ENCODE data around the gene FOCAD.

The FOCAD gene

DNA sequence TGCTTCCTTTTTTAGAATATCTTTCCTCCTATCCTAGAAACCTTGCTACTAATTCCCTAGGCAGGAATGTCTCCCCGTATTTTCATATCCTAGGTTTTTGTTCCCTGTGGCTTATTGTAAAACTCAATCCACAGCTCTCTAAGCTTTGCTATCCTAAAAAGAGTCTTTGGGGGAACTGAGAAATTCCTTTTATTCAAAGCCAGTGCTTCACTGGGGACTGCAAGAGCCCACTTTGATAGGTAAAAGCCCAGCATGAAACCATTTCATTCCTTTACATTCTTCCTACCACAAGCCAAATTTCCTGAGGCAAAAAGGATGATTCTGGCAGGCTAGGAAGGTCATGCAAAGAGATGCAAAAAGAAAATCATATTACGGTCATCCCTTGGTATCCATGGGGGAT, 353.2 kb downstream of the FOCAD start:
- Histone ChIP-seq H3K27me3 (ENCODE audit: control insufficient read depth, insufficient read depth, low read length) (peaks cover 8% of the 10 kb centered on the region), H3K36me3 (ENCODE audit: control insufficient read depth, low read depth, low read length) (no peaks in the 10 kb centered on the region), H3K9ac (ENCODE audit: low read length) (no peak overlapping the region), H3K4me1 (ENCODE audit: control insufficient read depth, low read depth, low read length) (peaks cover 11% of the 10 kb centered on the region), H3K9me3 (ENCODE audit: control insufficient read depth, low read depth, low read length) (no peaks in the 10 kb centered on the region), H3K27ac (ENCODE audit: low read length) (no peak overlapping the region), H3K4me3 (ENCODE audit: low read length) (no peak overlapping the region)

DNA sequence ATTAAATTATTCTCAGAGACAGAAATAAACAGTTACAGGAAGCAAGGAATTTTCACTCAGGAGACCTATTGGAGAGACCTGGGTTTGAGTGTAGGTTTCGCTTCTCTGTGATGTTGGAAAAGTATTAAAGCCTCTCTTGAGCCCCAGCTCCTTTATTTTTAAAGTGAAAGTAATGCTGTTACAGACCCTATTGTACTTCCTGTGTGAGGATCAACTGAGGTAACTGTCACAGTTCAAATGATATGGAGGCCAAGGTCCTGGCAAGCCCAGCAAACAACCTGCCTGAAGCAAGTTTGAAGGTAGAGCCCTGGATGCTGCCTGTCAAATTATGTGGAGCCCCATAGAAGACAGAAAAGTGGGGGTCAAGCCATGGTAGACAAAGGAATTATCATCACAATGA, 355.2 kb downstream of the FOCAD start:
- no peak overlapping the region for H3K4me3 ChIP-seq (ENCODE audit: low read length)
- no peak overlapping the region for H3K9ac ChIP-seq (ENCODE audit: low read length)
- H3K27me3 ChIP-seq (ENCODE audit: control insufficient read depth, insufficient read depth, low read length) = no peaks in the 10 kb centered on the region
- H3K4me1 ChIP-seq (ENCODE audit: control insufficient read depth, low read depth, low read length) = peaks cover 11% of the 10 kb centered on the region
- no peaks in the 10 kb centered on the region for H3K9me3 ChIP-seq (ENCODE audit: control insufficient read depth, low read depth, low read length)
- no peaks in the 10 kb centered on the region for H3K36me3 ChIP-seq (ENCODE audit: control insufficient read depth, low read depth, low read length)
- H3K27ac ChIP-seq (ENCODE audit: low read length) = no peak overlapping the region

DNA sequence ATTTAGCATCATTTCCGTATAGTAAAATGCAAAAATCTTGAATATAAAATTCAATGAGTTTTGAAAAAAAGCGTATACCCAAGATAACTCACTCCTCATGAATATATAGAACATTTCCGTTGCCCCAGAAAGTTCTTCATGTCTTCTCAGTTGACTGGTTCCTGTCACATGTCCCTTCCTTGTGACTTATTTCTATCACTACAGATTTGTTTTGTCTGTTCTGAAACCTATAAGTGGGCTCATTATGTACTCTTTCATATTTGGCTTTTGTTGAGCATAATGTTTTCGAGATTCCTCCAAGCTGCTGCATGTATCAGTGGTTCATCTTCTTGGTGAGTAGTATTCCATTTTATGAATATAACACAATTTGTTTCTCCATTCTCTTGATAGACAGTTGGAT, 358.4 kb downstream of the FOCAD start:
- Histone ChIP-seq H3K4me3 (ENCODE audit: low read length) (no peak overlapping the region), H3K9ac (ENCODE audit: low read length) (no peak overlapping the region), H3K27ac (ENCODE audit: low read length) (no peak overlapping the region), H3K4me1 (ENCODE audit: control insufficient read depth, low read depth, low read length) (peaks cover under 1% of the 10 kb centered on the region), H3K27me3 (ENCODE audit: control insufficient read depth, insufficient read depth, low read length) (no peaks in the 10 kb centered on the region), H3K36me3 (ENCODE audit: control insufficient read depth, low read depth, low read length) (no peaks in the 10 kb centered on the region), H3K9me3 (ENCODE audit: control insufficient read depth, low read depth, low read length) (no peaks in the 10 kb centered on the region)

DNA sequence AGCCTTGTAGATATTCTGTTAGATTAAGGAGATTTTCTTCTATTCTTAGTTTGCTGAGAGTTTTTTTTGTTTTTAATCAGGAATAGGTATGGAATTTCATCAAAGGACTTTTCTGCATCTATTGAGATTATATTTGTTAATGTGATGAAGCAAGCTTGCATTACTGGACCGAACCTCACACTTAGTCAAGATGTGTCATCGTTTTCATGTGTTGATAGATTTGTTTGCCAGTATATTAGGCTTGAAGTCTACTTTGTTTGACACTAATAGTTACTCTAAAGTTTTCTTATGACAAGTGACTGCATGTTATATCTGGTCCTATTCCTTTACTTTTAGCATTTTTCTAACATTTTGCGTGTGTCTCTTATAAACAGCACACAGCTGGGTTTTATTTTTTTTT, 359.8 kb downstream of the FOCAD start:
- no peaks in the 10 kb centered on the region for H3K9me3 ChIP-seq (ENCODE audit: control insufficient read depth, low read depth, low read length)

More for the DNA sequence above, 359.8 kb downstream of the FOCAD start:
- H3K9ac ChIP-seq (ENCODE audit: low read length) = no peak overlapping the region
- no peak overlapping the region for H3K4me3 ChIP-seq (ENCODE audit: low read length)
- no peaks in the 10 kb centered on the region for H3K36me3 ChIP-seq (ENCODE audit: control insufficient read depth, low read depth, low read length)
- no peak overlapping the region for H3K27ac ChIP-seq (ENCODE audit: low read length)
- H3K4me1 ChIP-seq (ENCODE audit: control insufficient read depth, low read depth, low read length) = no peaks in the 10 kb centered on the region
- H3K27me3 ChIP-seq (ENCODE audit: control insufficient read depth, insufficient read depth, low read length) = no peaks in the 10 kb centered on the region
